Astrocyte (in vitro differentiated cells and primary cell): Measurements from ENCODE around the gene UNC79.

ENCODE experiments used
- CTCF ChIP-seq: IDR thresholded peaks from 2 replicates; pipeline ENCODE4 v1.5.1; 2011; ENCODE audit warnings: low read depth, mild to moderate bottlenecking, inconsistent platforms, low read length, moderate library complexity; ENCODE audit not compliant: insufficient read depth
- EZH2 ChIP-seq: IDR thresholded peaks from 2 replicates; pipeline ENCODE4 v1.6.1; 2012; ENCODE audit warnings: mild to moderate bottlenecking, low read length, inconsistent platforms; ENCODE audit not compliant: insufficient read depth

- TF ChIP-seq CTCF (no peak), EZH2 (no peak)
Observed at GRCh38 chr14:93752980-93753561, 322.3 kb downstream of the UNC79 start.
